ENCODE data around the gene CDKAL1. TPM values are rescaled to one million over a fixed set of nuclear protein-coding genes. Genes with fewer than 3 reads are reported as not detected.
"Not testable (repeated sequence)": the region's sequence is repeated elsewhere in the genome, so short reads cannot be mapped to it uniquely, and the experiment has no call there.

Gene CDKAL1
- total and polyA plus RNA-seq, 8 donors: 13.6 to 20.7 (median 17.5) TPM

- Histone ChIP-seq H3K4me1 (no peaks in the 10 kb centered on the region), H3K9me3 (no peaks in the 10 kb centered on the region), H3K27me3 (no peaks in the 10 kb centered on the region), H3K36me3 (no peaks in the 10 kb centered on the region), H3K4me3 (no peak overlapping the region), H3K27ac (no peak overlapping the region)
- intact Hi-C loops (cut with DNase I): no loop called here
- DNase-seq (no peak), ATAC-seq (no peak)
- TF ChIP-seq, protein P1, sequence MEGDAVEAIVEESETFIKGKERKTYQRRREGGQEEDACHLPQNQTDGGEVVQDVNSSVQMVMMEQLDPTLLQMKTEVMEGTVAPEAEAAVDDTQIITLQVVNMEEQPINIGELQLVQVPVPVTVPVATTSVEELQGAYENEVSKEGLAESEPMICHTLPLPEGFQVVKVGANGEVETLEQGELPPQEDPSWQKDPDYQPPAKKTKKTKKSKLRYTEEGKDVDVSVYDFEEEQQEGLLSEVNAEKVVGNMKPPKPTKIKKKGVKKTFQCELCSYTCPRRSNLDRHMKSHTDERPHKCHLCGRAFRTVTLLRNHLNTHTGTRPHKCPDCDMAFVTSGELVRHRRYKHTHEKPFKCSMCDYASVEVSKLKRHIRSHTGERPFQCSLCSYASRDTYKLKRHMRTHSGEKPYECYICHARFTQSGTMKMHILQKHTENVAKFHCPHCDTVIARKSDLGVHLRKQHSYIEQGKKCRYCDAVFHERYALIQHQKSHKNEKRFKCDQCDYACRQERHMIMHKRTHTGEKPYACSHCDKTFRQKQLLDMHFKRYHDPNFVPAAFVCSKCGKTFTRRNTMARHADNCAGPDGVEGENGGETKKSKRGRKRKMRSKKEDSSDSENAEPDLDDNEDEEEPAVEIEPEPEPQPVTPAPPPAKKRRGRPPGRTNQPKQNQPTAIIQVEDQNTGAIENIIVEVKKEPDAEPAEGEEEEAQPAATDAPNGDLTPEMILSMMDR (IDR thresholded peaks at IDR 0.05): no peak
Observed at GRCh38 chr6:20830576-20830975, 296.3 kb downstream of the CDKAL1 start.

DNA sequence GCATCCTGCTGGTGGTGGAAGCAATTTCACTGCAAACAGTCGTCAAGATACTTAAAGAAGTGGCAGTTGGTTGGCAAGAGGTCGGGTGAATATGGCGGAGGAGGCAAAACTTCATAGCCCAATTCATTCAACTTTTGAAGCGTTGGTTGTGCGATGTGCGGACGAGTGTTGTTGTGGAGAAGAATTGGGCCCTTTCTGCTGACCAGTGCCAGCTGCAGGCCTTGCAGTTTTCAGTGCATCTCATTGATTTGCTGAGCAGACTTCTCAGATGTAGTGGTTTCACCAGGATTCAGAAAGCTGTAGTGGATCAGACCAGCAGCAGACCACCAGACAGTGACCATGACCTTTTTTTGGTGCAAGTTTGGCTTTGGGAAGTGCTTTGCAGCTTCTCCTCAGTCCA lies 297.0 kb downstream of the CDKAL1 start:
- H3K27me3 ChIP-seq; intact Hi-C loops (cut with DNase I); H3K4me1 ChIP-seq; H3K9me3 ChIP-seq; ATAC-seq; H3K4me3 ChIP-seq; H3K27ac ChIP-seq; DNase-seq; H3K36me3 ChIP-seq: not testable (repeated sequence)

- no peak for DNase-seq
- H3K27ac ChIP-seq: no peak overlapping the region
- H3K9me3 ChIP-seq: no peaks in the 10 kb centered on the region
- no peak overlapping the region for H3K4me3 ChIP-seq
- TF ChIP-seq, protein P1 (IDR thresholded peaks at IDR 0.05): no peak
- no peaks in the 10 kb centered on the region for H3K4me1 ChIP-seq
- no peak for ATAC-seq
- intact Hi-C loops (cut with DNase I): no loop called here
- no peaks in the 10 kb centered on the region for H3K36me3 ChIP-seq
- H3K27me3 ChIP-seq: no peaks in the 10 kb centered on the region
Observed at GRCh38 chr6:20833881-20834515, 299.7 kb downstream of the CDKAL1 start.

GRCh38 chr6:20835315-20836010 lies 301.2 kb downstream of the CDKAL1 start:
- Histone ChIP-seq H3K36me3 (no peaks in the 10 kb centered on the region), H3K9me3 (no peaks in the 10 kb centered on the region), H3K27ac (no peak overlapping the region), H3K27me3 (no peaks in the 10 kb centered on the region), H3K4me3 (no peak overlapping the region), H3K4me1 (no peaks in the 10 kb centered on the region)
- no peak for DNase-seq
- ATAC-seq: no peak
- intact Hi-C loops (cut with DNase I): no loop called here
- TF ChIP-seq, protein P1 (IDR thresholded peaks at IDR 0.05): no peak

DNA sequence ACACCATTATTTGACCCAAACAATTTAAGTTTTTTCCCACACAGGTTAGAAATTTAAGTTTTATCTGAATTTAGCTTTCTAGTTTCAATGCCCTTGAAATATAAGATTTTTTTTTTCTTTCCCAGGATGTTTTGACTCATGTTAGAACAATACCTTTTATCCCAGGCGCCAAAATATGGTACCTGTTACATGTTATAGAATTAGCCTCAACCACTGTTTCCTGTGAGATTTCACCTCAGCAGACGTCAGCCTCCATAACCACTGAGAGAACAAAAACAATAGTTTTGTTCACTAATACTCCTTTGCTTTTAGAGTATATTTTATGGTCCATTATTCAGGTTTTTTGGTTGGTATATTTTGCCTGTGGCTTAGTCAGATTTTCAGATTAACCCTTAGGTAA lies 302.9 kb downstream of the CDKAL1 start:
- no peaks in the 10 kb centered on the region for H3K36me3 ChIP-seq
- H3K4me3 ChIP-seq: no peak overlapping the region
- H3K4me1 ChIP-seq: no peaks in the 10 kb centered on the region
- no peak overlapping the region for H3K27ac ChIP-seq
- intact Hi-C loops (cut with DNase I): no loop called here
- ATAC-seq (no peak), DNase-seq (no peak)
- H3K9me3 ChIP-seq: no peaks in the 10 kb centered on the region
- TF ChIP-seq, protein P1 (IDR thresholded peaks at IDR 0.05): no peak
- no peaks in the 10 kb centered on the region for H3K27me3 ChIP-seq
